Astrocyte (in vitro differentiated cells and primary cell): ENCODE measurements around the gene SCAMP1. TPM values are rescaled to one million over a fixed set of nuclear protein-coding genes. Genes with fewer than 3 reads are reported as not detected.
A peak's percentile ranks its signal among the peaks of the same experiment; 100 is the strongest.
"Not testable (repeated sequence)": the region's sequence is repeated elsewhere in the genome, so short reads cannot be mapped to it uniquely, and the experiment has no call there.

Experiments used
- DNase-seq: peaks from one replicate; pipeline ENCODE4 v3.0.0-alpha.2; 2010; ENCODE audit warnings: low read depth
- FAIRE-seq: peaks from 2 replicates; lab custom pipeline; 2011; peaks lifted over from hg19 to GRCh38; lab: Jason Lieb, UNC
- H2AFZ ChIP-seq: 2 replicates; pipeline ENCODE4 v1.6.0; 2012; ENCODE audit warnings: low read depth, low read length, inconsistent platforms
- H3K27ac ChIP-seq: 2 replicates; pipeline ENCODE4 v1.5.1; 2011; ENCODE audit warnings: low read depth, low read length, inconsistent platforms
- H3K27me3 ChIP-seq: 2 replicates; pipeline ENCODE4 v1.6.0; 2011; ENCODE audit warnings: low read length, inconsistent platforms; ENCODE audit not compliant: insufficient read depth
- H3K36me3 ChIP-seq: 2 replicates; pipeline ENCODE4 v1.5.1; 2011; ENCODE audit warnings: low read length, inconsistent platforms; ENCODE audit not compliant: insufficient read depth
- H3K4me1 ChIP-seq: 2 replicates; pipeline ENCODE4 v1.5.1; 2011; ENCODE audit warnings: low read length, inconsistent platforms; ENCODE audit not compliant: insufficient read depth
- H3K4me2 ChIP-seq: 2 replicates; pipeline ENCODE4 v1.6.0; 2012; ENCODE audit warnings: low read length, inconsistent platforms
- H3K4me3 ChIP-seq: 2 replicates; pipeline ENCODE4 v1.5.1; 2011; ENCODE audit warnings: low read depth, mild to moderate bottlenecking, low read length, inconsistent platforms; ENCODE audit not compliant: insufficient read depth
- H3K79me2 ChIP-seq: 2 replicates; pipeline ENCODE4 v1.6.0; 2012; ENCODE audit warnings: mild to moderate bottlenecking, low read length, inconsistent platforms; ENCODE audit not compliant: insufficient read depth
- H3K9ac ChIP-seq: 2 replicates; pipeline ENCODE4 v1.6.0; 2012; ENCODE audit warnings: mild to moderate bottlenecking, low read length, inconsistent platforms
- H3K9me3 ChIP-seq: 2 replicates; pipeline ENCODE4 v1.5.1; 2012; ENCODE audit warnings: low read depth, mild to moderate bottlenecking, low read length, inconsistent platforms; ENCODE audit not compliant: insufficient read depth
- H4K20me1 ChIP-seq: 2 replicates; pipeline ENCODE4 v1.6.0; 2012; ENCODE audit warnings: low read length, inconsistent platforms; ENCODE audit not compliant: insufficient read depth
- H3K27ac Mint-ChIP-seq: one replicate; pipeline ENCODE4 v1.8.0; 2021; ENCODE audit warnings: mild to moderate bottlenecking, mixed read lengths; ENCODE audit not compliant: unreplicated experiment
- H3K27me3 Mint-ChIP-seq: one replicate; pipeline ENCODE4 v1.8.0; 2021; ENCODE audit warnings: low read depth, mixed read lengths; ENCODE audit not compliant: unreplicated experiment
- H3K36me3 Mint-ChIP-seq: one replicate; pipeline ENCODE4 v1.8.0; 2021; ENCODE audit warnings: low read depth, mixed read lengths; ENCODE audit not compliant: unreplicated experiment
- H3K4me1 Mint-ChIP-seq: one replicate; pipeline ENCODE4 v1.8.0; 2021; ENCODE audit warnings: low read depth, mixed read lengths; ENCODE audit not compliant: unreplicated experiment
- H3K4me3 Mint-ChIP-seq: one replicate; pipeline ENCODE4 v1.8.0; 2021; ENCODE audit warnings: mild to moderate bottlenecking, moderate library complexity, mixed read lengths; ENCODE audit not compliant: unreplicated experiment
- H3K9me3 Mint-ChIP-seq: one replicate; pipeline ENCODE4 v1.8.0; 2021; ENCODE audit warnings: mild to moderate bottlenecking, mixed read lengths; ENCODE audit not compliant: unreplicated experiment
- EZH2 ChIP-seq: IDR thresholded peaks from 2 replicates; pipeline ENCODE4 v1.6.1; 2012; ENCODE audit warnings: mild to moderate bottlenecking, low read length, inconsistent platforms; ENCODE audit not compliant: insufficient read depth
- total RNA-seq: library from RNA; stranded (reverse); gene quantifications from 2 replicates; pipeline ENCODE4 v1.2.1, GENCODE V29; 2021
- TF ChIP-seq, protein P1 (sequence below): IDR thresholded peaks from 2 replicates; pipeline ENCODE4 v1.5.1; 2011; ENCODE audit warnings: low read depth, mild to moderate bottlenecking, inconsistent platforms, low read length, moderate library complexity; ENCODE audit not compliant: insufficient read depth

Gene SCAMP1
- total RNA-seq, 1 donor from 2014 or later = 52.6 TPM

DNA sequence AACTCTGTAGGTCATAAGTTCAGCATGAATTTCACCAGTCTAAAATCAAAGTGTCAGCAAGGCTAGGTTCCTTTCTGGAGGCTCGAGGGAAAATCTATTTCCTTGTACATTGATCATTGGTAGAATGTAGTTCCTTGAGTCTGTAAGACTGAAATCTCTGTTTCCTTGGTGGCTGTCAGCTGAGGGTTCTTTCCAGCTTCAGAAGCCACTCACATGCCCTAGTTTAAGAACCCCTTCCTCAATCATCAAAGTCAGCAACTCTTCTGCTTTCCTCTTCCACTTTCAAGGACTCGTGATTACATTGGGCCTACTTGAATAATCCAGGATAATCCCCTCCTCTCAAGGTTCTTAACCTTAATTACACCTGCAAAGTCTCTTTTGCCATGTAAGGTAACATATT, 4.9 kb upstream of the SCAMP1 start:
- no peak for FAIRE-seq

GRCh38 chr5:78359455-78359830, 974 bp upstream of the SCAMP1 start:
- Mint-ChIP-seq H3K27ac (peak overlapping the region; percentile 96), H3K4me1 (peaks cover 16% of the 10 kb centered on the region), H3K4me3 (peak overlapping the region; percentile 99)
- H3K79me2 ChIP-seq = peaks cover 44% of the 10 kb centered on the region
- H3K4me2 ChIP-seq = peak overlapping the region; percentile 91
- H3K36me3 Mint-ChIP-seq, DNase-seq, H3K4me1 ChIP-seq, FAIRE-seq, H3K27me3 ChIP-seq, H3K9me3 ChIP-seq, H3K36me3 ChIP-seq, H4K20me1 ChIP-seq, H3K27me3 Mint-ChIP-seq, H3K9me3 Mint-ChIP-seq: not testable (repeated sequence)
- H3K9ac ChIP-seq = peak overlapping the region; percentile 96
- peak overlapping the region; percentile 92 for H3K27ac ChIP-seq
- H2AFZ ChIP-seq = peak overlapping the region; percentile 100
- peak overlapping the region; percentile 97 for H3K4me3 ChIP-seq

More for the DNA sequence above, 4.9 kb upstream of the SCAMP1 start:
- Histone ChIP-seq H3K4me1 (no peaks in the 10 kb centered on the region), H3K4me2 (no peak overlapping the region), H4K20me1 (no peaks in the 10 kb centered on the region), H3K9me3 (no peaks in the 10 kb centered on the region), H3K79me2 (peaks cover 15% of the 10 kb centered on the region), H3K36me3 (no peaks in the 10 kb centered on the region), H3K4me3 (no peak overlapping the region), H3K9ac (no peak overlapping the region), H2AFZ (no peak overlapping the region), H3K27me3 (no peaks in the 10 kb centered on the region), H3K27ac (no peak overlapping the region)
- Mint-ChIP-seq H3K4me1 (peaks cover 11% of the 10 kb centered on the region), H3K36me3 (peaks cover 10% of the 10 kb centered on the region), H3K4me3 (no peak overlapping the region), H3K27me3 (no peaks in the 10 kb centered on the region), H3K27ac (no peak overlapping the region), H3K9me3 (no peaks in the 10 kb centered on the region)
- no peak for TF ChIP-seq EZH2
- TF ChIP-seq, protein P1, sequence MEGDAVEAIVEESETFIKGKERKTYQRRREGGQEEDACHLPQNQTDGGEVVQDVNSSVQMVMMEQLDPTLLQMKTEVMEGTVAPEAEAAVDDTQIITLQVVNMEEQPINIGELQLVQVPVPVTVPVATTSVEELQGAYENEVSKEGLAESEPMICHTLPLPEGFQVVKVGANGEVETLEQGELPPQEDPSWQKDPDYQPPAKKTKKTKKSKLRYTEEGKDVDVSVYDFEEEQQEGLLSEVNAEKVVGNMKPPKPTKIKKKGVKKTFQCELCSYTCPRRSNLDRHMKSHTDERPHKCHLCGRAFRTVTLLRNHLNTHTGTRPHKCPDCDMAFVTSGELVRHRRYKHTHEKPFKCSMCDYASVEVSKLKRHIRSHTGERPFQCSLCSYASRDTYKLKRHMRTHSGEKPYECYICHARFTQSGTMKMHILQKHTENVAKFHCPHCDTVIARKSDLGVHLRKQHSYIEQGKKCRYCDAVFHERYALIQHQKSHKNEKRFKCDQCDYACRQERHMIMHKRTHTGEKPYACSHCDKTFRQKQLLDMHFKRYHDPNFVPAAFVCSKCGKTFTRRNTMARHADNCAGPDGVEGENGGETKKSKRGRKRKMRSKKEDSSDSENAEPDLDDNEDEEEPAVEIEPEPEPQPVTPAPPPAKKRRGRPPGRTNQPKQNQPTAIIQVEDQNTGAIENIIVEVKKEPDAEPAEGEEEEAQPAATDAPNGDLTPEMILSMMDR = no peak
- DNase-seq = no peak

- H3K4me1 ChIP-seq = peaks cover 7% of the 10 kb centered on the region
- FAIRE-seq (no peak), DNase-seq (no peak)
- H2AFZ ChIP-seq = peak overlapping the region; percentile 93
- peak overlapping the region; percentile 92 for H3K27ac ChIP-seq
- peak overlapping the region; percentile 91 for H3K4me2 ChIP-seq
- no peaks in the 10 kb centered on the region for H3K36me3 ChIP-seq
- H3K79me2 ChIP-seq = peaks cover 52% of the 10 kb centered on the region
- peaks cover 10% of the 10 kb centered on the region for H3K36me3 Mint-ChIP-seq
- peak overlapping the region; percentile 97 for H3K4me3 ChIP-seq
- peaks cover 16% of the 10 kb centered on the region for H3K4me1 Mint-ChIP-seq
- TF ChIP-seq EZH2 = no peak
- H3K27me3 ChIP-seq = no peaks in the 10 kb centered on the region
- no peak overlapping the region for H3K27ac Mint-ChIP-seq
- H3K27me3 Mint-ChIP-seq = no peaks in the 10 kb centered on the region
- H4K20me1 ChIP-seq = peaks cover 11% of the 10 kb centered on the region
- H3K4me3 Mint-ChIP-seq = peak overlapping the region; percentile 99
- peak overlapping the region; percentile 96 for H3K9ac ChIP-seq
- no peaks in the 10 kb centered on the region for H3K9me3 Mint-ChIP-seq
- no peaks in the 10 kb centered on the region for H3K9me3 ChIP-seq
Observed at GRCh38 chr5:78360674-78360923, 182 bp downstream of the SCAMP1 start.
